HEK293 (cell line): ENCODE data around the gene RASSF3.

Source experiments
- FEZF1 ChIP-seq: fragments of 450-650 bp; formaldehyde crosslinking; IDR thresholded peaks from 2 replicates; pipeline ENCODE4 v1.5.1; 2016; ENCODE audit warnings: missing biosample characterization, missing genetic modification characterization
- MYNN ChIP-seq: fragments of 450-650 bp; formaldehyde crosslinking; IDR thresholded peaks from 2 replicates; pipeline ENCODE4 v1.5.1; 2016; ENCODE audit warnings: missing biosample characterization, missing genetic modification characterization, borderline replicate concordance
- MZF1 ChIP-seq: fragments of 450-650 bp; formaldehyde crosslinking; IDR thresholded peaks from 2 replicates; pipeline ENCODE4 v1.5.1; 2017; ENCODE audit warnings: missing biosample characterization, missing genetic modification characterization, borderline replicate concordance
- SCRT2 ChIP-seq: fragments of 450-650 bp; formaldehyde crosslinking; IDR thresholded peaks from 2 replicates; pipeline ENCODE4 v1.5.1; 2016; ENCODE audit warnings: missing biosample characterization, missing genetic modification characterization
- YY2 ChIP-seq: fragments of 450-650 bp; formaldehyde crosslinking; IDR thresholded peaks from 2 replicates; pipeline ENCODE4 v1.5.1; 2016; ENCODE audit warnings: missing biosample characterization, missing genetic modification characterization
- ZBTB21 ChIP-seq: fragments of 450-650 bp; formaldehyde crosslinking; IDR thresholded peaks from 2 replicates; pipeline ENCODE4 v1.5.1; 2017; ENCODE audit warnings: missing biosample characterization, missing genetic modification characterization
- ZNF23 ChIP-seq: fragments of 450-650 bp; formaldehyde crosslinking; IDR thresholded peaks from 2 replicates; pipeline ENCODE4 v1.5.1; 2016; ENCODE audit warnings: missing biosample characterization, missing genetic modification characterization, borderline replicate concordance
- ZNF473 ChIP-seq: fragments of 450-650 bp; formaldehyde crosslinking; IDR thresholded peaks from 2 replicates; pipeline ENCODE4 v1.5.1; 2017; ENCODE audit warnings: missing biosample characterization, missing genetic modification characterization
- ZNF561 ChIP-seq: fragments of 450-650 bp; IDR thresholded peaks from 2 replicates; pipeline ENCODE4 v1.5.1; 2018; ENCODE audit warnings: missing biosample characterization, missing genetic modification characterization, borderline replicate concordance
- ZNF660 ChIP-seq: fragments of 450-650 bp; IDR thresholded peaks from 2 replicates; pipeline ENCODE4 v1.5.1; 2018; ENCODE audit warnings: missing biosample characterization, mild to moderate bottlenecking, missing genetic modification characterization
- ZNF701 ChIP-seq: fragments of 450-650 bp; formaldehyde crosslinking; IDR thresholded peaks from 2 replicates; pipeline ENCODE4 v1.5.1; 2016; ENCODE audit warnings: missing biosample characterization, missing genetic modification characterization
- ZNF792 ChIP-seq: fragments of 450-650 bp; formaldehyde crosslinking; IDR thresholded peaks from 2 replicates; pipeline ENCODE4 v1.5.1; 2016; ENCODE audit warnings: missing biosample characterization, missing genetic modification characterization
- TF ChIP-seq, protein P1 (sequence below): fragments of 450-650 bp; formaldehyde crosslinking; IDR thresholded peaks from 2 replicates; pipeline ENCODE4 v1.5.1; 2016; ENCODE audit warnings: missing biosample characterization, missing genetic modification characterization
- TF ChIP-seq, protein P2 (sequence below): fragments of 450-650 bp; formaldehyde crosslinking; IDR thresholded peaks from 2 replicates; pipeline ENCODE4 v1.5.1; 2016; ENCODE audit warnings: missing biosample characterization, missing genetic modification characterization
- TF ChIP-seq, protein P3 (sequence below): fragments of 450-650 bp; formaldehyde crosslinking; IDR thresholded peaks from 2 replicates; pipeline ENCODE4; 2016; ENCODE audit warnings: missing biosample characterization, missing genetic modification characterization
- TF ChIP-seq, protein P4 (sequence below): fragments of 450-650 bp; formaldehyde crosslinking; IDR thresholded peaks from 2 replicates; pipeline ENCODE4 v1.5.1; 2017; ENCODE audit warnings: missing biosample characterization, missing genetic modification characterization
- TF ChIP-seq, protein P5 (sequence below): fragments of 450-650 bp; formaldehyde crosslinking; IDR thresholded peaks from 2 replicates; pipeline ENCODE4 v1.5.1; 2017; ENCODE audit warnings: missing biosample characterization, mild to moderate bottlenecking, missing genetic modification characterization, moderate library complexity
- TF ChIP-seq, protein P6 (sequence below): fragments of 450-650 bp; formaldehyde crosslinking; IDR thresholded peaks from 2 replicates; pipeline ENCODE4 v1.5.1; 2016; ENCODE audit warnings: missing biosample characterization, missing genetic modification characterization
- TF ChIP-seq, protein P7 (sequence below): fragments of 450-650 bp; formaldehyde crosslinking; IDR thresholded peaks from 2 replicates; pipeline ENCODE4 v1.5.1; 2016; ENCODE audit warnings: missing biosample characterization, missing genetic modification characterization, low read depth
- TF ChIP-seq, protein P8 (sequence below): fragments of 450-650 bp; formaldehyde crosslinking; IDR thresholded peaks from 2 replicates; pipeline ENCODE4 v1.5.1; 2017; ENCODE audit warnings: missing biosample characterization, missing genetic modification characterization

RASSF3 gene

DNA sequence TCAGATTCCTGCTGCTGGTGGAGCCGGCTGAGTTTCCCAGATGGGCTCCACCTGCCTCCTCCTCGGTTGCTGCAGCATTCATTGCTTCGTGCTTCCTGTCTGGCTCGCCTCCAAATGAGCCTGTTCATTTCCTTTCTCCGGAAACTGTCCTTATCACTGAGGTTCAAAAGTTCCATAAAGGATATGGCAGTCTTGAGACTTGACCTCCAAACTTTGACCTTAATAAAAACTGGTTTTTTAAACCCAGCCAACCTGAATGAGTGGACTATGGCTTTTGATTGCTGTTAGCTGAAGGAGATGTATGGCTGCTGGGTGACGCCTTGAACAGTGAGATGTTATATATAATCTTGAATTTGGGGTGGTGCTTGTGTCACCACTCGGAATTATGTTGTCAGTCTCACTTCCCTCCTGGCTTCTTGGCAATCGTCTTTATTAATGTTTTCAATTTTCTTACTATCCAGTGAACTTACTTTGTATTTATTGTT, 62.7 kb downstream of the RASSF3 start (continued):
- TF ChIP-seq, protein P1, sequence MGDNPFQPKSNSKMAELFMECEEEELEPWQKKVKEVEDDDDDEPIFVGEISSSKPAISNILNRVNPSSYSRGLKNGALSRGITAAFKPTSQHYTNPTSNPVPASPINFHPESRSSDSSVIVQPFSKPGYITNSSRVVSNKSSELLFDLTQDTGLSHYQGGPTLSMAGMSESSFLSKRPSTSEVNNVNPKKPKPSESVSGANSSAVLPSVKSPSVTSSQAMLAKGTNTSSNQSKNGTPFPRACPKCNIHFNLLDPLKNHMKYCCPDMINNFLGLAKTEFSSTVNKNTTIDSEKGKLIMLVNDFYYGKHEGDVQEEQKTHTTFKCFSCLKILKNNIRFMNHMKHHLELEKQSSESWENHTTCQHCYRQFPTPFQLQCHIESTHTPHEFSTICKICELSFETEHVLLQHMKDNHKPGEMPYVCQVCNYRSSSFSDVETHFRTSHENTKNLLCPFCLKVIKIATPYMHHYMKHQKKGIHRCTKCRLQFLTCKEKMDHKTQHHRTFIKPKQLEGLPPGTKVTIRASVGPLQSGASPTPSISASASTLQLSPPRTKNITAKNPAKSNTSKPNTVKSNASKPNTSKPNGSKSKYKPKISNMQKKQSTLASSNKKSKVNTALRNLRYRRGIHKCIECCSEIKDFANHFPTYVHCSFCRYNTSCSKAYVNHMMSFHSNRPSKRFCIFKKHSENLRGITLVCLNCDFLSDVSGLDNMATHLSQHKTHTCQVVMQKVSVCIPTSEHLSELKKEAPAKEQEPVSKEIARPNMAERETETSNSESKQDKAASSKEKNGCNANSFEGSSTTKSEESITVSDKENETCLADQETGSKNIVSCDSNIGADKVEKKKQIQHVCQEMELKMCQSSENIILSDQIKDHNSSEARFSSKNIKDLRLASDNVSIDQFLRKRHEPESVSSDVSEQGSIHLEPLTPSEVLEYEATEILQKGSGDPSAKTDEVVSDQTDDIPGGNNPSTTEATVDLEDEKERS (tag by site-specific recombination), result no peak
- TF ChIP-seq, protein P2, sequence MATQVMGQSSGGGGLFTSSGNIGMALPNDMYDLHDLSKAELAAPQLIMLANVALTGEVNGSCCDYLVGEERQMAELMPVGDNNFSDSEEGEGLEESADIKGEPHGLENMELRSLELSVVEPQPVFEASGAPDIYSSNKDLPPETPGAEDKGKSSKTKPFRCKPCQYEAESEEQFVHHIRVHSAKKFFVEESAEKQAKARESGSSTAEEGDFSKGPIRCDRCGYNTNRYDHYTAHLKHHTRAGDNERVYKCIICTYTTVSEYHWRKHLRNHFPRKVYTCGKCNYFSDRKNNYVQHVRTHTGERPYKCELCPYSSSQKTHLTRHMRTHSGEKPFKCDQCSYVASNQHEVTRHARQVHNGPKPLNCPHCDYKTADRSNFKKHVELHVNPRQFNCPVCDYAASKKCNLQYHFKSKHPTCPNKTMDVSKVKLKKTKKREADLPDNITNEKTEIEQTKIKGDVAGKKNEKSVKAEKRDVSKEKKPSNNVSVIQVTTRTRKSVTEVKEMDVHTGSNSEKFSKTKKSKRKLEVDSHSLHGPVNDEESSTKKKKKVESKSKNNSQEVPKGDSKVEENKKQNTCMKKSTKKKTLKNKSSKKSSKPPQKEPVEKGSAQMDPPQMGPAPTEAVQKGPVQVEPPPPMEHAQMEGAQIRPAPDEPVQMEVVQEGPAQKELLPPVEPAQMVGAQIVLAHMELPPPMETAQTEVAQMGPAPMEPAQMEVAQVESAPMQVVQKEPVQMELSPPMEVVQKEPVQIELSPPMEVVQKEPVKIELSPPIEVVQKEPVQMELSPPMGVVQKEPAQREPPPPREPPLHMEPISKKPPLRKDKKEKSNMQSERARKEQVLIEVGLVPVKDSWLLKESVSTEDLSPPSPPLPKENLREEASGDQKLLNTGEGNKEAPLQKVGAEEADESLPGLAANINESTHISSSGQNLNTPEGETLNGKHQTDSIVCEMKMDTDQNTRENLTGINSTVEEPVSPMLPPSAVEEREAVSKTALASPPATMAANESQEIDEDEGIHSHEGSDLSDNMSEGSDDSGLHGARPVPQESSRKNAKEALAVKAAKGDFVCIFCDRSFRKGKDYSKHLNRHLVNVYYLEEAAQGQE (tag by site-specific recombination), result no peak
- TF ChIP-seq, protein P3, sequence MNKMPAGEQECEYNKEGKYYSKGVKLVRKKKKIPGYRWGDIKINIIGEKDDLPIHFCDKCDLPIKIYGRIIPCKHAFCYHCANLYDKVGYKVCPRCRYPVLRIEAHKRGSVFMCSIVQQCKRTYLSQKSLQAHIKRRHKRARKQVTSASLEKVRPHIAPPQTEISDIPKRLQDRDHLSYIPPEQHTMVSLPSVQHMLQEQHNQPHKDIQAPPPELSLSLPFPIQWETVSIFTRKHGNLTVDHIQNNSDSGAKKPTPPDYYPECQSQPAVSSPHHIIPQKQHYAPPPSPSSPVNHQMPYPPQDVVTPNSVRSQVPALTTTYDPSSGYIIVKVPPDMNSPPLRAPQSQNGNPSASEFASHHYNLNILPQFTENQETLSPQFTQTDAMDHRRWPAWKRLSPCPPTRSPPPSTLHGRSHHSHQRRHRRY (tag by site-specific recombination), result no peak
- TF ChIP-seq YY2 (no peak), ZNF792 (tag by site-specific recombination) (no peak), ZNF473 (tag by site-specific recombination) (no peak), ZBTB21 (tag by site-specific recombination) (no peak), MZF1 (tag by site-specific recombination) (no peak), ZNF23 (tag by site-specific recombination) (no peak), MYNN (tag by site-specific recombination) (no peak), FEZF1 (tag by site-specific recombination) (peak; percentile 83), ZNF561 (tag by site-specific recombination) (no peak), ZNF660 (tag by site-specific recombination) (no peak), SCRT2 (no peak), ZNF701 (tag by site-specific recombination) (no peak)
- TF ChIP-seq, protein P4, sequence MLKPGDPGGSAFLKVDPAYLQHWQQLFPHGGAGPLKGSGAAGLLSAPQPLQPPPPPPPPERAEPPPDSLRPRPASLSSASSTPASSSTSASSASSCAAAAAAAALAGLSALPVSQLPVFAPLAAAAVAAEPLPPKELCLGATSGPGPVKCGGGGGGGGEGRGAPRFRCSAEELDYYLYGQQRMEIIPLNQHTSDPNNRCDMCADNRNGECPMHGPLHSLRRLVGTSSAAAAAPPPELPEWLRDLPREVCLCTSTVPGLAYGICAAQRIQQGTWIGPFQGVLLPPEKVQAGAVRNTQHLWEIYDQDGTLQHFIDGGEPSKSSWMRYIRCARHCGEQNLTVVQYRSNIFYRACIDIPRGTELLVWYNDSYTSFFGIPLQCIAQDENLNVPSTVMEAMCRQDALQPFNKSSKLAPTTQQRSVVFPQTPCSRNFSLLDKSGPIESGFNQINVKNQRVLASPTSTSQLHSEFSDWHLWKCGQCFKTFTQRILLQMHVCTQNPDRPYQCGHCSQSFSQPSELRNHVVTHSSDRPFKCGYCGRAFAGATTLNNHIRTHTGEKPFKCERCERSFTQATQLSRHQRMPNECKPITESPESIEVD (tag by site-specific recombination), result peak; percentile 54; the same call in 1 of the 2 replicates
- TF ChIP-seq, protein P5, sequence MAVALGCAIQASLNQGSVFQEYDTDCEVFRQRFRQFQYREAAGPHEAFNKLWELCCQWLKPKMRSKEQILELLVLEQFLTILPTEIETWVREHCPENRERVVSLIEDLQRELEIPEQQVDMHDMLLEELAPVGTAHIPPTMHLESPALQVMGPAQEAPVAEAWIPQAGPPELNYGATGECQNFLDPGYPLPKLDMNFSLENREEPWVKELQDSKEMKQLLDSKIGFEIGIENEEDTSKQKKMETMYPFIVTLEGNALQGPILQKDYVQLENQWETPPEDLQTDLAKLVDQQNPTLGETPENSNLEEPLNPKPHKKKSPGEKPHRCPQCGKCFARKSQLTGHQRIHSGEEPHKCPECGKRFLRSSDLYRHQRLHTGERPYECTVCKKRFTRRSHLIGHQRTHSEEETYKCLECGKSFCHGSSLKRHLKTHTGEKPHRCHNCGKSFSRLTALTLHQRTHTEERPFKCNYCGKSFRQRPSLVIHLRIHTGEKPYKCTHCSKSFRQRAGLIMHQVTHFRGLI (tag by site-specific recombination), result no peak
- TF ChIP-seq, protein P6, sequence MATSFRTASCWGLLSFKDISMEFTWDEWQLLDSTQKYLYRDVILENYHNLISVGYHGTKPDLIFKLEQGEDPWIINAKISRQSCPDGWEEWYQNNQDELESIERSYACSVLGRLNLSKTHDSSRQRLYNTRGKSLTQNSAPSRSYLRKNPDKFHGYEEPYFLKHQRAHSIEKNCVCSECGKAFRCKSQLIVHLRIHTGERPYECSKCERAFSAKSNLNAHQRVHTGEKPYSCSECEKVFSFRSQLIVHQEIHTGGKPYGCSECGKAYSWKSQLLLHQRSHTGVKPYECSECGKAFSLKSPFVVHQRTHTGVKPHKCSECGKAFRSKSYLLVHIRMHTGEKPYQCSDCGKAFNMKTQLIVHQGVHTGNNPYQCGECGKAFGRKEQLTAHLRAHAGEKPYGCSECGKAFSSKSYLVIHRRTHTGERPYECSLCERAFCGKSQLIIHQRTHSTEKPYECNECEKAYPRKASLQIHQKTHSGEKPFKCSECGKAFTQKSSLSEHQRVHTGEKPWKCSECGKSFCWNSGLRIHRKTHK, result no peak
- TF ChIP-seq, protein P7, sequence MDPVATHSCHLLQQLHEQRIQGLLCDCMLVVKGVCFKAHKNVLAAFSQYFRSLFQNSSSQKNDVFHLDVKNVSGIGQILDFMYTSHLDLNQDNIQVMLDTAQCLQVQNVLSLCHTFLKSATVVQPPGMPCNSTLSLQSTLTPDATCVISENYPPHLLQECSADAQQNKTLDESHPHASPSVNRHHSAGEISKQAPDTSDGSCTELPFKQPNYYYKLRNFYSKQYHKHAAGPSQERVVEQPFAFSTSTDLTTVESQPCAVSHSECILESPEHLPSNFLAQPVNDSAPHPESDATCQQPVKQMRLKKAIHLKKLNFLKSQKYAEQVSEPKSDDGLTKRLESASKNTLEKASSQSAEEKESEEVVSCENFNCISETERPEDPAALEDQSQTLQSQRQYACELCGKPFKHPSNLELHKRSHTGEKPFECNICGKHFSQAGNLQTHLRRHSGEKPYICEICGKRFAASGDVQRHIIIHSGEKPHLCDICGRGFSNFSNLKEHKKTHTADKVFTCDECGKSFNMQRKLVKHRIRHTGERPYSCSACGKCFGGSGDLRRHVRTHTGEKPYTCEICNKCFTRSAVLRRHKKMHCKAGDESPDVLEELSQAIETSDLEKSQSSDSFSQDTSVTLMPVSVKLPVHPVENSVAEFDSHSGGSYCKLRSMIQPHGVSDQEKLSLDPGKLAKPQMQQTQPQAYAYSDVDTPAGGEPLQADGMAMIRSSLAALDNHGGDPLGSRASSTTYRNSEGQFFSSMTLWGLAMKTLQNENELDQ (tag by site-specific recombination), result no peak
- TF ChIP-seq, protein P8, sequence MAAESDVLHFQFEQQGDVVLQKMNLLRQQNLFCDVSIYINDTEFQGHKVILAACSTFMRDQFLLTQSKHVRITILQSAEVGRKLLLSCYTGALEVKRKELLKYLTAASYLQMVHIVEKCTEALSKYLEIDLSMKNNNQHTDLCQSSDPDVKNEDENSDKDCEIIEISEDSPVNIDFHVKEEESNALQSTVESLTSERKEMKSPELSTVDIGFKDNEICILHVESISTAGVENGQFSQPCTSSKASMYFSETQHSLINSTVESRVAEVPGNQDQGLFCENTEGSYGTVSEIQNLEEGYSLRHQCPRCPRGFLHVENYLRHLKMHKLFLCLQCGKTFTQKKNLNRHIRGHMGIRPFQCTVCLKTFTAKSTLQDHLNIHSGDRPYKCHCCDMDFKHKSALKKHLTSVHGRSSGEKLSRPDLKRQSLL (tag by site-specific recombination), result no peak
